HG03342 (cell line): ENCODE results near the gene SLC44A5.
"Not testable (repeated sequence)": the region's sequence is repeated elsewhere in the genome, so short reads cannot be mapped to it uniquely, and the experiment has no call there.

ENCODE experiments used
- ATAC-seq: cut with Tn5 transposase; IDR thresholded peaks from one replicate; pipeline ENCODE4 v1.9.1; 2021; ENCODE audit warnings: mild to moderate bottlenecking, moderate library complexity; ENCODE audit not compliant: unreplicated experiment

The SLC44A5 gene

GRCh38 chr1:75611014-75611413, at the start of gene SLC44A5:
Gene SLC44A5, minus strand, starts transcription at chr1:75611114. Its CDS starts 69,667 bp downstream, at chr1:75541447.
- ATAC-seq: no peak

DNA sequence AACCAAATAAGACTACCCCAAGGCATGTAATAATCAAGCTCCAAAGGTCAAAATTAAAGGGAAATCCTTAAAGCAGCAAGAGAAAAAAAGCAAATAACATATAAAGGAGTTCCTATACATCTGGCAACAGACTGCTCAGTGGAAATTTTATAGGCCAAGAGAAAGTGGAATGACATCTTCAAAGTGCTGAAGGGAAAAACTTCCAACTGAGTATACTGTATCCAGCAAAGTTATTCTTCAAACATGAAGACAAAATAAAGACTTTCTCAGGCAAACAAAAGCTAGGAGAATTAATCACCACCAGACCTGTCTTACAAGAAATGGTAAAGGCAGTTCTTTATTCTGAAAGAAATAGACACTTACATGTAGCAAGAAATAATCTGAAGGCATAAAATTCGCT, 45.0 kb upstream of the SLC44A5 start:
- ATAC-seq: no peak

DNA sequence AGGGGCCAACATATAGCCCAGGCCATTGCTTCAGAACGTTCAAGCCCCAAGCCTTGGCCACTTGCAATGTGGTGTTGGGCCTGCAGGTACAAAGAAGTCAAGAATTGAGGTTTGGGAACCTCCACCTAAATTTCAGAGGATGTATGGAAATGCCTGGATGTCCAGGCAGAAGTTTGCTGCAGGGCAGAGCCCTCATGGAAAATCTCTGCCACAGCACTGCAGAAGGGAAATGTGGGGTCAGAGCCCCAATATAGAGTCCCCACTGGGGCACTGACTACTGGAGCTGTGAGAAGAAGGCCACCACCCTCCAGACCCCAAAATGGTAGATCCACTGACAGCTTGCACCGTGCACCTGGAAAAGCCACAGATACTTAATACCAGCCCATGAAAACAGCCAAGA, 36.3 kb upstream of the SLC44A5 start:
- ATAC-seq: not testable (repeated sequence)

GRCh38 chr1:75645153-75645552, 34.2 kb upstream of the SLC44A5 start:
- ATAC-seq: not testable (repeated sequence)

DNA sequence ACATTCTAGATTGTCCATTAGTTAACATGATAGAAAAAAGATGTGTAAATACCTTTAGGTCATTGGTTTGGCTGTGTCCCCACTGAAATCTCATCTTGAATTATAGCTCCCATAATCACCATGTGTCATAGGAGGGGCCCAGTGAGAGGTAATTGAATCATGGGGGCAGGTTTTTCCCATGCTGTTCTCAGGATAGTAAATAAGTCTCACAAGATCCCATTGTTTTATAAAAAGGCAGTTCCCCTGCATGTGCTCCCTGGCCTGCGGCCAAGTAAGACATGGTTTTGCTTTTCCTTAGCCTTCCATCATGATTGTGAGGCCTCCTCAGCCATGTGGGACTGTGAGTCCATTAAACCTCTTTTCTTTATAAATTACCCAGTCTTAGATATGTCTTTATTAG, 32.5 kb upstream of the SLC44A5 start:
- no peak for ATAC-seq

- ATAC-seq: no peak
These were observed 30.4 kb upstream of the SLC44A5 start for GRCh38 chr1:75641325-75641724.

DNA sequence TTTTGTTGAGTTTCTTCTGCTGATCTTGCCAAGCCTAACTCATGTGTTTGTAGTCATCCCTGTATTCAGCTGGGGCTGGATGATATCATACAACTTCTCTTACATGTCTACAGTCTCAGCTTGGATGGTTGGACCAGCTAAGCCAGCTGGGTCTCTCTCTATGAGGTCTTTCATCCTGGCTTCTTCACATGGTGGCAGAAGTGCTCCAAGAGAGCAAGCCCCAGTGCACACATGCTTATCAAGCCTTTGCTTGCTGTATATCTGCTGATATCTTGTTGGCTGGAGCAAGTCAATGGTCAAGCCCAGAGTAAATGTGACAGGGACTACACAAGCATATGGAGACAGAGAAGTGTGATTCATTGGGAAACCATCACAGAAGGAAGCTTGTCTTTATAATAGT, 29.2 kb upstream of the SLC44A5 start:
- no peak for ATAC-seq

- ATAC-seq: peak; percentile 90
These were observed 21.5 kb upstream of the SLC44A5 start for GRCh38 chr1:75632350-75632949.

DNA sequence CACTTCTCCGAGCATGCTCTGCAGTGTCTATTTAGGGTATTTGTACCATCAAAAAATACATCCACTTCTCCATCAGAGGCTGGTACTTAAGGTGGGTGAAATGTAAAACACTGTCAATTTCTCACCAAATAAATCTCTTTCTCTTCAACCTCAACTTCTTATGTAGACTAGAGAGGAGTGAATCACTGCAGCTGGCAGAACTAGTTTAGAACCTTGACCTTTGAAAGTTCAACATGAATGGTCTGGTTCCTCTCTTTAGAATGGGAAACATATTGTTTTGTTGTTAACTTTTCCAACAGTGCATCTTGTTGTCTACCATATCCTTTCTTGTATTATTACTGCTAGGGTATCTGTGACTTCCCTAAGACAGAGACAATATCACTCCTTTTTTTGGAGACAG, 20.1 kb upstream of the SLC44A5 start:
- no peak for ATAC-seq

GRCh38 chr1:75630004-75630594, 19.2 kb upstream of the SLC44A5 start:
- no peak for ATAC-seq

DNA sequence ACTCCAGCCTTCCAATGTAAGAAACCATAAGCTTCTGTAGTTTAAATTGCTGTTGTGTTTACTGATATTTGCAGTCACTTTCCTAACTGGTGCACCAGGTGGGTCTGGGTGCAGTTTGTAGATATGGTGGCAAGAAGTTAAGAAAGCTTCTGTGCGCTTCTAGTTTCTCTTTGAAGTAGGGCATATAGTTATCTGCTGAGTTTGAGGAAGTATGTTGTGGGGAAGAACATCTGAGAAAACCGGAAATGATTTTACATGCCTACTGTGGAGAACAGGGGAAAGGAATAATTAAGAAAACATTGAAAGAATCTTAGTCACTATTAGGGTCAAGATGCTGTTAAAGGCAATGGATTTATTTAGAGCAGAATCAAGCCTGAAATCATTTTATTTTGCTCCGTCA, 14.9 kb upstream of the SLC44A5 start:
- ATAC-seq: no peak

DNA sequence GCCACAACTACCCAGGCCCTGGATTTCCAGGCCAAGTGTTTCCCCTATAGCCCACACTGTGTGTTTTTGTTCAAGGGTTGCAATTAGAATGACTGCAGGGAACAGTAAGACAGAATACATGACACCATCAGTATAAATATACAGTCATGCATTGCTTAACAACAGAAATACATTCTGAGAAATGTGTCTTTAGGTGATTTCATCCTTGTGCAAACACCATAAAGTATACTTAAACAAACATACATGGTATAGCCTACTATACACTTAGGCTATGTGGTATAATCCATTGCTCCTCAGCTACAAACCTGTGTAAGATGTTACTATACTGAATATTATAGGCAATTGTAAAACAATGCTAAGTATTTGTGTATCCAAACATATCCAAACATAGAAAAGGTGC, 7.5 kb upstream of the SLC44A5 start:
- no peak for ATAC-seq

DNA sequence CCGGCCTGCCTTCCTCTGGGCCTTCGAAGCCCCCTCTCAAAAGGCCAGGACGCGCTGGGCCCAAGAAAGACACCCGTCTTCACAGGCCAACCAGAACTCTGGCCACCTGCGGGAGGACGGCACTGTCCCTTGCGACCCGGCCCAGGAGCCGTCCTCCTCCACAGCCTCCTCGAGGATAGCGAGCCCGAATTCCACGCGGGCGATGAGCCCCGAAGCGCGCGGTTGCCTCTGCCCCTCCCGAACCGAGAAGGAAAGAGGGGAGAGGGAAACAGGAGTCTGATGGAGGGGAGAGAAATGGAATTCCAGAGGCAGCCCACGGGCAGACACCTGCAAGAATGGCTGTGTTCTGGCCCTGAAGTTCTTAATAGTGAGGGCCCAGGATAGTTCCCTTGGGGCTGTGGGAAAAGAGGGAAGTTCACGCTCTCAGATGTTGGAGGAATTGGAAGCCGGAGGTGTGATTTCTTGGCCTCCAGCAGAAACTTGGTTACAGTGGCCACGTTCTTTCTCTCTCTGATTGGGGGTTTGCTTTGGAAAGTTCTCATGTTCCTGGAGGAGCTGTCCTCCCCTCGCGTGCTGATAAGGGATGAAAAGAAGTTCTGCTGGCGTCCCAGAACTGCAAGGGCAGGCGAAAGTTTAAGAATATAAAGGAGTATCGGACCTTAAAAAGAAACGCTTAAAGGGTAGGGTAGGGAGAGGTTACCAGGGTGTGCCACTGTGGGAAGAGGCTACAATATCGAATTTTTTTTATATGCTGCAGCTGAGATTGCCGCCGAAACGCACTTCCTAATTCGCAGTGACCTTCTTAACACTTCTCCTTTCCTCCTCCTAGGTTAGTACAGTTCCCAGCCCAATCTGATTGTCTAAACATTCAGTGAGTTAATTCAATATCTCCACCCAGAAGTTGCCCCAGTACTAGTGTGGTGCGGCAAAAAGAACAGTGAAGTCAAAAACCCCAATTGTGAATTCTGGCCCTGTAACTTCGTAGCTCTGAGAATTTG, 5.8 kb upstream of the SLC44A5 start:
- no peak for ATAC-seq

- ATAC-seq: peak; percentile 36
These were observed 4.9 kb upstream of the SLC44A5 start for GRCh38 chr1:75615613-75616435.

- ATAC-seq: peak; percentile 8
These were observed 3.5 kb upstream of the SLC44A5 start for GRCh38 chr1:75614399-75614756.

DNA sequence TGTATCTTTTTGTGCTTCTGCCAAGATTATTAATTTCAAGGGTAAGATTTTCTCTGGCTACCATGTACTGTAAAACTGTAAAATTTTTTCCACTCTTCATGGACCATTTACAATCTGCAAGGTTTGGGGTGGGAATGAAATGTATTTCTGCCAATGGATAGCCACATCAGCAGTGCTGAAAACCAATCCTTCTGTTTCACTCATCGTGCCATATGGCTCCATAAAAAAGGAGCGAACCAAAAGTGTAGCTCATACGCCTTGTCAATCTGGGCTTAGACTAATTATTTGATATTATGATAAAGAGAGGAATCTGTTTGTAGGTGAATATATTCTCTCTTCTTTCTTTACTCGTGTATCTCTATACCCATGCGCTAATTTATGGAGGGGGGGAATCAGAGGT, 3.0 kb upstream of the SLC44A5 start:
- ATAC-seq: no peak

- ATAC-seq: no peak
These were observed 2.1 kb upstream of the SLC44A5 start for GRCh38 chr1:75612976-75613375.

DNA sequence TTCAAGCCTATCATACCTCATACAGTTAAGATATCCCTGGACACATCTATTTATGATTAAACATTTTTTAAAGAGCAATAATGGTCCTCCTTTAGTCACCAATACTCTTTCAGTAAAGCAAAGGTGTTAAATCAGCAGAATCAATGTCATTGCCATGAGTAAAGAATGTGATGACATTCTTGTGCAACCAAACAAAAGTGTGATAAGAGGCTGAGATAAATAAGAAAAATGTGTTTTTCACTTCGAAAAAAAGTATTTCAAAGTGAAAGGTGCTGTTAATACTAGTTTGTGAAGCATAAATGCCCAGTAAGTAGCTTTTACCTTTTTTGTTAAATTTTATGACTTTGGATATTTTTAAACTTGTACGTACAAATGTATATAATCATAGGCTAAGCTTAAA, 8.4 kb downstream of the SLC44A5 start:
- no peak for ATAC-seq

- ATAC-seq: no peak
These were observed 10.1 kb downstream of the SLC44A5 start for GRCh38 chr1:75600781-75601180.

- ATAC-seq: no peak
These were observed 16.6 kb downstream of the SLC44A5 start for GRCh38 chr1:75594327-75594726.

GRCh38 chr1:75593457-75593856, 17.5 kb downstream of the SLC44A5 start:
- not testable (repeated sequence) for ATAC-seq
